K562 (cell line): Measurements from ENCODE around the gene MYCBPAP. TPM values are rescaled to one million over a fixed set of nuclear protein-coding genes. Genes with fewer than 3 reads are reported as not detected.

Experiments
- ARID1B ChIP-seq: fragments of 450-650 bp; IDR thresholded peaks from 2 replicates; pipeline ENCODE4 v1.6.1; 2016; ENCODE audit warnings: antibody characterized with exemption, mild to moderate bottlenecking, inconsistent platforms
- ATF1 ChIP-seq, 2 experiments: fragments of 450-650 bp in 1 of 2; IDR thresholded peaks; 2 replicates each; pipeline ENCODE4 v1.6.1; 2016; ENCODE audit warnings: missing compliant biosample characterization in 1 of 2, missing genetic modification characterization in 1 of 2
- CREM ChIP-seq: IDR thresholded peaks from 2 replicates; pipeline ENCODE4 v1.6.1; 2014; ENCODE audit warnings: antibody characterized with exemption, low read depth
- CXXC5 ChIP-seq: fragments of 250-450 bp; sonication (Bioruptor Pico); IDR thresholded peaks from 2 replicates; pipeline ENCODE4 v1.8.0; 2022; ENCODE audit warnings: inconsistent platforms, mild to moderate bottlenecking, moderate library complexity
- DEAF1 ChIP-seq: fragments of 450-650 bp; formaldehyde crosslinking; IDR thresholded peaks from 2 replicates; pipeline ENCODE4 v1.4.0; 2020; ENCODE audit warnings: mild to moderate bottlenecking, moderate library complexity
- FOS ChIP-seq: IDR thresholded peaks from 3 replicates; pipeline ENCODE4 v1.6.1; 2011; ENCODE audit not compliant: insufficient read length; ENCODE audit errors: extremely low read depth
- FOSL1 ChIP-seq: fragments of 200-800 bp; sonication (Bioruptor generic); conservative IDR thresholded peaks from 2 replicates; pipeline ENCODE4 v1.6.1; 2016; ENCODE audit warnings: missing genetic modification characterization, missing compliant biosample characterization
- FOXM1 ChIP-seq, 2 experiments: fragments of 450-650 bp in 1 of 2; sonication (generic) in 1 of 2; formaldehyde crosslinking in 1 of 2; IDR thresholded peaks; 2 replicates each; pipeline versions ENCODE4 v1.6.1 to v1.9.0; 2017 to 2022; ENCODE audit warnings: low read depth in 2 of 2, mild to moderate bottlenecking in 2 of 2, missing genetic modification reagents in 1 of 2, moderate library complexity in 1 of 2
- FUS ChIP-seq: fragments of 200-400 bp; formaldehyde crosslinking; optimal IDR thresholded peaks from 2 replicates; pipeline ENCODE3; 2017; ENCODE audit warnings: low read depth, low read length
- JUN ChIP-seq, 2 experiments: sonication (generic) in 1 of 2; formaldehyde crosslinking in 1 of 2; IDR thresholded peaks; 2 replicates each; pipeline versions ENCODE4 v1.6.1 to v1.8.0; 2012 to 2022; ENCODE audit warnings: borderline replicate concordance in 2 of 2, mild to moderate bottlenecking in 2 of 2, improper control_type of control experiment in 1 of 2, low read depth in 1 of 2, low read length in 1 of 2, missing genetic modification reagents in 1 of 2
- KDM1A ChIP-seq, 2 experiments: fragments of 450-650 bp; IDR thresholded peaks; 2 replicates each; pipeline ENCODE4 v1.6.1; 2016; ENCODE audit warnings: mild to moderate bottlenecking in 2 of 2
- L3MBTL2 ChIP-seq: fragments of 450-650 bp; IDR thresholded peaks from 2 replicates; pipeline ENCODE4 v1.6.1; 2016; ENCODE audit warnings: mild to moderate bottlenecking, moderate library complexity
- MAZ ChIP-seq, 2 experiments: fragments of 450-650 bp in 1 of 2; sonication (generic) in 1 of 2; formaldehyde crosslinking; IDR thresholded peaks in 1 of 2; conservative IDR thresholded peaks in 1 of 2; 2 replicates each; pipeline versions ENCODE4 v1.4.0 to v1.5.0; 2020; ENCODE audit warnings: mild to moderate bottlenecking in 1 of 2, missing genetic modification reagents in 1 of 2
- MTA1 ChIP-seq: fragments of 450-650 bp; IDR thresholded peaks from 2 replicates; pipeline ENCODE4 v1.6.1; 2017; ENCODE audit warnings: borderline replicate concordance
- NCOA2 ChIP-seq, 2 experiments: fragments of 450-650 bp; IDR thresholded peaks; 2 replicates each; pipeline ENCODE4 v1.6.1; 2018; ENCODE audit warnings: mild to moderate bottlenecking in 2 of 2, moderate library complexity in 1 of 2; ENCODE audit not compliant: partially characterized antibody in 2 of 2
- NFE2 ChIP-seq: IDR thresholded peaks from 2 replicates; pipeline ENCODE4 v1.6.1; 2014; ENCODE audit warnings: antibody characterized with exemption, low read depth
- NFIC ChIP-seq: fragments of 450-650 bp; IDR thresholded peaks from 2 replicates; pipeline ENCODE4 v1.6.1; 2017; ENCODE audit warnings: mild to moderate bottlenecking, inconsistent platforms
- SOX6 ChIP-seq: fragments of 450-650 bp; IDR thresholded peaks from 2 replicates; pipeline ENCODE4 v1.6.1; 2014; ENCODE audit warnings: mild to moderate bottlenecking
- STAG1 ChIP-seq: sonication (generic); formaldehyde crosslinking; IDR thresholded peaks from 2 replicates; pipeline ENCODE4 v1.5.0; 2020; ENCODE audit warnings: missing genetic modification reagents, borderline replicate concordance
- TEAD1 ChIP-seq, 2 experiments: fragments of 450-650 bp in 1 of 2; sonication (generic) in 1 of 2; formaldehyde crosslinking; IDR thresholded peaks; 2 replicates each; pipeline versions ENCODE4 v1.4.0 to v1.8.0; 2020 to 2022; ENCODE audit warnings: mild to moderate bottlenecking in 2 of 2, missing genetic modification reagents in 1 of 2
- TEAD2 ChIP-seq: fragments of 450-650 bp; IDR thresholded peaks from 2 replicates; pipeline ENCODE4 v1.6.1; 2016; ENCODE audit warnings: missing genetic modification characterization, control low read depth, missing compliant biosample characterization
- TEAD4 ChIP-seq, 2 experiments: sonication (generic) in 1 of 2; formaldehyde crosslinking in 1 of 2; IDR thresholded peaks; 2 replicates each; pipeline versions ENCODE4 v1.6.1 to v1.8.0; 2012 to 2022; ENCODE audit warnings: borderline replicate concordance in 1 of 2, inconsistent platforms in 1 of 2, low read length in 1 of 2, mild to moderate bottlenecking in 1 of 2, missing genetic modification reagents in 1 of 2
- TOE1 ChIP-seq, 2 experiments: fragments of 450-650 bp in 1 of 2; sonication (generic) in 1 of 2; formaldehyde crosslinking in 1 of 2; IDR thresholded peaks; 2 replicates each; pipeline versions ENCODE4 v1.7.1 to v1.8.0; 2016 to 2022; ENCODE audit warnings: borderline replicate concordance in 2 of 2, mild to moderate bottlenecking in 2 of 2, antibody characterized with exemption in 1 of 2, inconsistent platforms in 1 of 2, low read depth in 1 of 2, missing genetic modification reagents in 1 of 2, moderate library complexity in 1 of 2
- XRCC5 ChIP-seq: fragments of 200-400 bp; formaldehyde crosslinking; IDR thresholded peaks from 2 replicates; pipeline ENCODE4 v1.6.1; 2017; ENCODE audit warnings: low read depth, mild to moderate bottlenecking, low read length
- ZBTB33 ChIP-seq: sonication (generic); formaldehyde crosslinking; IDR thresholded peaks from 2 replicates; pipeline ENCODE4 v1.8.1; 2023; ENCODE audit warnings: mild to moderate bottlenecking, missing genetic modification reagents
- polyA plus RNA-seq, 8 experiments: library from polyadenylated mRNA; depleted of rRNA in 4 of 8; stranded (reverse) in 5 of 8; unstranded in 3 of 8; fragments of >200 nt; fragmentation: Nextera tagmentation in 2 of 8; fragmentation: Illumina TruSeq in 1 of 8; extraction: Ambion mirVana in 2 of 8; extraction: Trizol in 1 of 8; gene quantifications; 2 replicates each; pipeline versions ENCODE4 v1.2.1 to v1.2.3, GENCODE V29; 2011 to 2014; ENCODE audit warnings: inconsistent platforms in 1 of 8, missing spikeins in 1 of 8
- total RNA-seq, 7 experiments: library from RNA; depleted of rRNA in 6 of 7; stranded (reverse); fragments of >200 nt in 6 of 7; fragmentation: Illumina TruSeq in 2 of 7; extraction: Trizol in 2 of 7; gene quantifications; 2 replicates each; pipeline versions ENCODE4 v1.2.1 to v1.2.3, GENCODE V29; 2011 to 2021; ENCODE audit warnings: low replicate concordance in 1 of 7

MYCBPAP gene
- total and polyA plus RNA-seq, 9 of the 15 experiments (the other 6 are each of a cell fraction or from before 2014, with no cell fraction given), result not detected

GRCh38 chr17:50482516-50482915, 25.7 kb upstream of the MYCBPAP start (continued):
- TF ChIP-seq ZBTB33 (CRISPR knock-in tag), result no peak
- TF ChIP-seq NFE2, result peak; percentile 62
- no peak for TF ChIP-seq ATF1 (CRISPR knock-in tag; IDR thresholded peaks at IDR 0.05)
- TF ChIP-seq ATF1 (tag; IDR thresholded peaks at IDR 0.05), result 0 out of 2 replicates have a peak, but pooled peaks have one; percentile 23
- TF ChIP-seq TEAD2, result peak; percentile 66; the same call in 1 of the 2 replicates
- TF ChIP-seq XRCC5, result peak; percentile 86; the same call in 1 of the 2 replicates
- no peak for TF ChIP-seq FUS
- TF ChIP-seq FOSL1 (tag), result peak; percentile 85
- TF ChIP-seq L3MBTL2, result 0 out of 2 replicates have a peak, but pooled peaks have one; percentile 26
- peak; percentile 48 for TF ChIP-seq CREM
- peak; percentile 50 to 79; a peak in 2 of 4 replicates for TF ChIP-seq TEAD1 (CRISPR knock-in tag; IDR thresholded peaks at IDR 0.05)
- peak; percentile 1 for TF ChIP-seq FOS
- TF ChIP-seq NCOA2 (IDR thresholded peaks at IDR 0.05; ENCODE audit: partially characterized antibody in 2 of 2), result no peak
- peak; percentile 46 for TF ChIP-seq TEAD4 (IDR thresholded peaks at IDR 0.05; ENCODE audit: low read length)
- no peak for TF ChIP-seq TEAD4 (CRISPR knock-in tag; IDR thresholded peaks at IDR 0.05; ENCODE audit: borderline replicate concordance)
- TF ChIP-seq SOX6, result peak; percentile 20; the same call in 1 of the 2 replicates
- TF ChIP-seq ARID1B, result peak; percentile 19; the same call in 1 of the 2 replicates
- TF ChIP-seq STAG1, result peak; percentile 58; the same call in 1 of the 2 replicates
- TF ChIP-seq FOXM1 (IDR thresholded peaks at IDR 0.05; ENCODE audit: low read depth), result no peak
- no peak for TF ChIP-seq FOXM1 (CRISPR knock-in tag; IDR thresholded peaks at IDR 0.05; ENCODE audit: low read depth)
- 0 out of 2 replicates have a peak, but pooled peaks have one; percentile 68 for TF ChIP-seq JUN (IDR thresholded peaks at IDR 0.05; ENCODE audit: borderline replicate concordance, low read depth, low read length)
- TF ChIP-seq JUN (CRISPR knock-in tag; IDR thresholded peaks at IDR 0.05; ENCODE audit: borderline replicate concordance), result no peak
- TF ChIP-seq MAZ (CRISPR knock-in tag; conservative IDR thresholded peaks at IDR 0.05 in 1 of 2, IDR thresholded peaks at IDR 0.05 in 1 of 2), result peak in 1 of 2 experiments; percentile 70; a peak in 2 of 4 replicates
- peak; percentile 34; the same call in 1 of the 2 replicates for TF ChIP-seq TOE1 (IDR thresholded peaks at IDR 0.05; ENCODE audit: borderline replicate concordance)
- no peak for TF ChIP-seq TOE1 (CRISPR knock-in tag; IDR thresholded peaks at IDR 0.05; ENCODE audit: borderline replicate concordance, low read depth)
- TF ChIP-seq NFIC, result peak; percentile 75
- no peak for TF ChIP-seq KDM1A (IDR thresholded peaks at IDR 0.05)
- TF ChIP-seq DEAF1 (CRISPR knock-in tag), result peak; percentile 82
- TF ChIP-seq CXXC5 (CRISPR knock-in tag), result 0 out of 2 replicates have a peak, but pooled peaks have one; percentile 11
- no peak for TF ChIP-seq MTA1
